Measurements from ENCODE around the gene MYO10.

Gene MYO10

DNA sequence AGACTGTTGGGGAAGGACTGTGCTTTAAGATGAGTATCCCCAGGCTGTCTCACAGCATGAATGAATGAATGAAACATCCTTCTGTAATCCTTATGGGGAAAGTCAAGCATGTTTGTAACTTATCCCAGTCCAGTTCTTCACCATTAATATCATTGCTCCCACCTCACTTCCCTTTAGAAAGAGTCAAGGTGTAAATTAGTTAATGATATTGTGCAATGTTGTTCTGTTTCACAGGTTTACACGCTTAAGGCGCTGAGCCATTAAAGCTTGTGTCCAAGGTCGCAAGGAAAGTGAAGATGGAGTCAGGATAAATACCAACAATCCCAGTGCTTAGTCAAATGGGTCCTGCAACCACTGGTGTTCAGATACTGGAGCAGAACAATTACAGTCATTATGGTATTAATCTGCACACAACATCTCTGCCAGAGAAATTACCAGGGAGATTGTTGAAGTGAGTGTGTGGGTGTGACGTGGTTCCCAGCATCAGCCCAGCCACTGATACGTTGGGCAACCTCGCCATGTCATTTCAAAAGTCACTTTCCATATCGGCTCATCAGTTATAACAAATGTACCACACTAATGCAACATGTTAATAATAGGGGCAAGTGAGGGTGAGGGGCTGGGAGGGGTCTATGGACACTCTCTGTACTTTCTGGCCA is 1.5 kb upstream of the MYO10 start:
- DNase-seq: no peak

DNA sequence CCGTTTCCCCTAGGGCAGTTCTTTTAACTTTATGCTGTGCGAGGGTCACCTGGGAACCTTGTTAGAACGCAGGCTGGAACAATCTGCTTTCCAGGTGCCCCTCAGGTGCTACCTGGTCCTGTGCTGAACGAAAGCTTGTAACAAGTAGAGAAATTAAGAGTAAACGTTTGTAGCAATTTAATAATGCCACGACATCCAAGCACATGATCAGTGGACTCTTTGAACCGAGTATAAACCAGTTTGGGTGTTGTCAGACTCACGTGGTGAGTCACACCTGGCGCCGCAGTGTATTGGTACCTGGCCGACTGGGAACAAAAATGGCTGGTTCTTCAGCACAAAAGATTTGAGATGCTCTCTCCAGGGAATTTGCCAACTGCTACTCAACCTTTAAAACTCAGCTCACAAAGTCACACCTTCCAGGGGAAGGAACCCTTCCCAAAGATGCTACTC is 926 bp upstream of the MYO10 start:
- DNase-seq: no peak

DNA sequence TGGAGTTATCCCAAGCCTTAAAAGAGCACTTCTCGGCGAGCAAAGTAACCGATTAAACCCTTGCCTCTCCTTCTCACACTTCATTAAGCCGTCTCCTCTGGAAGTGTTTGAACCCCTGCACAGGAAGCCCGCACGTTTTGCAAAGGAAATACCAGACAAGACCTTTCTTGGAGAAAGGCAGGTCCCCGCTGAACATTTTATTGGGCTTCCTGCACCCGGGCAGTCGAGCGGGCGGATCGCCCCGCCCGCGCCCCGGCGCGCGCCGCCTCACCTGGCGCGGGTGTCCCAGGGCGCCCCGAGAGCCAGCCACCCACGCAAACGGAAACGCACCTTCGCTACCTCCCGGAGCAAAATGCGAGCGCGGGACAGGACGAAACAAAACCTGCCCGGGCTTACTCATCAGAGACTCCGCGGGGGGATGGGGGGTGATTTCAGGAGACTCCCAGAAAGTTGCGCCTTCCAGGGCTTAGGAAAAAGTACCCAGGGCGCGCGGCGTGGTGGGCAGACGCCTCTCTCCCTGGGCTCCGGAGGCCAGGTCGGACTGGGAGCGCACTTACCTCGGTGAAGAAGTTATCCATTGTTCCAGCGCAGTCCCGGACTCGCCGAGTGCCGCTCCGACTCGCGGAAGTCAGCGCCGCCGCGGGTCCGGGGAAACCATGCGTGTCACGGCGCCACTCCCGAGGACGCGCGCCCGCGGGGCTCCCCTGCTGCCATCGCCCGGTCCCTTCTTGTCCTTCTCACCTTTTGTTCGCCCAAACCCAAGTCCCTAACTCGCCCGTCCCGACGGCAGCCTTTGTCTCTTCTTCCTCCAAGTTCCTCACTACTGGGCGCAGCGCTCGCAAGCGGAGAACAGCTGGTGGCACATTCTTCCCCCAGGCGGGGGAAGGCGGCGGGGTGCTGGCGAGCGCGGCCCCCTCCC is 598 bp downstream of the MYO10 start:
- no peak for DNase-seq

DNA sequence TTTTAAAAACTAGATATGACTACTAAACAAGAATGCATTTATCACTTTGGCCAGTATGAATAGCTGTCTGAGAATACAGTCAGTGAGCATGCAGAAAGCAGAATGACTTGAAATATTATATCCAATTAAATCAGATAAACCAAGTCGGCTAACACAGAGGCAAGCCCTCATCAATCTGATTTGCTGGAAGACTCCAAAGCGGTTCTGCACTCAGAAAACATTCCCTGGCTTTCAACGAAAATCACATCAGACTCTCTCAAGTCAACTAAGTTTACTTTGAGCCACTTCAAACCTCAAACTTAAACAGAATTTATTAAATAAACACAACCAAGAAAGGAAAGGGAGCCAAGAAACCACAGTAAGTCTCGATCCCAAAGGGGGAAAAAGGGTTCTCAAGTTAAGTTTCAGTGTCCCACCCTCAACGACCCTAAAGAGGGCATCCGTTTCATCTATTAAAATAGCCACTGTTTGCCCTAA is 1.4 kb downstream of the MYO10 start:
- no peak for DNase-seq

DNA sequence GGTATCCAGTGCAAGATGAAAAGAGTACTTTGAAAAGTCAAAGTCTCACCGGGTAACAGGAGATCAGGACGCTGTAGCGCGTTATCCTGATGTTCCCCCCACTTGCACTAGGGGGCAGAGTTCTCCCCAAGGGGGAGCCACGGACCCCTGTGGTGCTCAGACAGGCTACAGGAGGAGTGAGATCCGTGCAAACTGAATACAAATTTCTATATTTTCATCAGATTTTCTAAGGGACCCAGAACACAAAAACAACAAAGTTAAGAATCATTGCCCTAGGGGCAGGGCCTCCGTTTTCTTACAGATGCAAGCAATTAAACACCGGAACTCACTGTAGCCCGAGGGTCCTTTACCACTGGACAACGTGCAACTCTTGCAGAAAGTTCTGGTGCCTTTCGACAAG is 2.0 kb downstream of the MYO10 start:
- no peak for DNase-seq

DNA sequence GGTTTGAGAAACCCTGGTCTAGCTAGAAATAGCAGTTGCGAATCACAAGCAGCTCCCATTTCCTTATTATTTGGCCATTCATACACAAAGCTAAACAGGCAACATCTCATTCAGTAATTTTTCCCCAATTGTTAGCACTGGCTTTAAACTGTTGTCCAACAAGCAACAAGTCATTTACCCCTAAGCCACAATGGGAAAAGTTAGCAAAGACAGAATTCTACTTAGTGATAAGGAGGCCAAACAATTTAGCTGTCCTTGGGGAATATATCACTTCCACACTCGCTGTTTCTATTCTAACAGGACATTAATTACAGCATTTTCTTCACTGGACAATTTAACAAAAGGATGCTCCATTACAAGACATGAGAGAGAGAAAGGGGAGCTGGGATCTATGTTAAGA is 2.8 kb downstream of the MYO10 start:
- DNase-seq: no peak

DNA sequence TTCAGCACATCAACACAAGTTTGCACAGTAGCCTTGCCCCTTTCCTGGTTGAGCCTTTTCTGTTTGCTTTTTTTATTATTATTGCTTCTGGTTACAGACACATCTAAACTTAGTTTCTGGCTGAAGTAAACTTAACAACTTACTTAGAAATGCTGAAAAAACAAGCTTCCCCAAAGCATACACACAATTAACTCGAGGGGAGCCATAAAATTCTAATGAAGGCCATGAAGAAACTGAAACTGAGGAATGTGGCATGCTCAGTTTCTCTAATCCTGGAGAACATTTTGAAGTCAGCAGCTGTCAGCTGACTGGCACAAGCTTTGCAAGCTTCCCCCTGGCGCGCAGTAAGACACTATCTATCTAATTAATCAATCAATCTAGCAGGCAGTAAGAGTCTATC is 3.7 kb downstream of the MYO10 start:
- DNase-seq: no peak

- peak; percentile 93 for DNase-seq
These were observed 4.6 kb downstream of the MYO10 start for GRCh38 chr5:16931334-16932110.

- DNase-seq: no peak
These were observed 5.6 kb downstream of the MYO10 start for GRCh38 chr5:16930496-16930895.

- DNase-seq: no peak
These were observed 6.3 kb downstream of the MYO10 start for GRCh38 chr5:16929831-16930230.

GRCh38 chr5:16929347-16929746 is 6.7 kb downstream of the MYO10 start:
- no peak for DNase-seq

- no peak for DNase-seq
These were observed 8.5 kb downstream of the MYO10 start for GRCh38 chr5:16927613-16928012.

DNA sequence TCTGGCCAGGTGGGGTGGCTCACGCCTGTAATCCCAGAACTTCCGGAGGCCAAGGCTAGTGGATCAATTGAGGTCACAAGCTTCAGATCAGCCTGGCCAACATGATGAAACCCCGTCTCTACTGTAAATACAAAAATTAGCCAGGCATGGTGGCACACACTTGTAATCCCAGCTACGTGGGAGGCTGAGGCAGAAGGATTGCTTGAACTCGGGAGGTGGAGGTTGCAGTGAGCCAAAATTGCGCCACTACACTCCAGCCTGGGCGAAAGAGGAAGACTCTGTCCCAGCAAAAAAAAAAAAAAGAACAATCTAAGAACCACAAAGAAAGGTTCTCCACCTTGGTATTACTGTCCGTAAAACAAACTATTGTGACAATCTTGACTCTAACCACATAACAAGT is 9.7 kb downstream of the MYO10 start:
- no peak for DNase-seq

DNA sequence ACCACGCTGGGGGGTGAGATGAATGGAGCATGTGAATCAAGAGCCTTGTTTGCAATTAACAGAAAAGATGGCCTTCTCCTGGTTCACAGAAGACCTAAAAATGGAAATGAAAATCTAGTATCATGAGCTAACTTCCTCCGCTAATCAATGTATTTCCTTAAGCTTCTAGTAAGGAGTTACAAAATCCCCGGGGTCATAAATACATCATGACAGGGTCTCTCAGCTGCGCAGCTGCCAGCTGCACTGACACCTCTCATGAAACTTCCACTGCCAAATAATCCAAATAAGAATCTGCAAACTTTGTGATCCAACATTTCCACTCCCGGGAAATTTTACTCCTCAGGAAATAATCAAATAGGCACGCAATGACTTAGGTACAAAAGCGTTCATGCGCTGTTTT is 11.9 kb downstream of the MYO10 start:
- no peak for DNase-seq

- no peak for DNase-seq
These were observed 13.7 kb downstream of the MYO10 start for GRCh38 chr5:16922430-16922829.

DNA sequence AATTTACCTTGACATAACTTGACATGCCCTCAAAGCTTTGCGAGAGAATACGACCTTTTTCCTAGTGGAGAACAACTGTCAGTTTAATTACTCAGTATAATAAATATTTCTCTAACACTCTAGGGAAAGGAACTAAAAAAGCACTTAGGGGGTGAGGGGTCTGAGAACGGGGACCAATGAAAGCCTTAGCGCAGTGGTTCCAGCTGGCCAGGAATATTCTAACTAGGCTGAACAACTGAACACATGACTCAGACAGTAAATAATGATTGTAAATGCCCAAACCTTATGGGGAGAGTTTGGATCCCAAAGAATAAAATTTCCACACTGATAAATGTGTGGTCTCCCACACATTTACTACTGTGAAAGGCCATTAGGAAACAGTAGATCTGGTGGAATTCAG is 14.9 kb downstream of the MYO10 start:
- DNase-seq: no peak

DNA sequence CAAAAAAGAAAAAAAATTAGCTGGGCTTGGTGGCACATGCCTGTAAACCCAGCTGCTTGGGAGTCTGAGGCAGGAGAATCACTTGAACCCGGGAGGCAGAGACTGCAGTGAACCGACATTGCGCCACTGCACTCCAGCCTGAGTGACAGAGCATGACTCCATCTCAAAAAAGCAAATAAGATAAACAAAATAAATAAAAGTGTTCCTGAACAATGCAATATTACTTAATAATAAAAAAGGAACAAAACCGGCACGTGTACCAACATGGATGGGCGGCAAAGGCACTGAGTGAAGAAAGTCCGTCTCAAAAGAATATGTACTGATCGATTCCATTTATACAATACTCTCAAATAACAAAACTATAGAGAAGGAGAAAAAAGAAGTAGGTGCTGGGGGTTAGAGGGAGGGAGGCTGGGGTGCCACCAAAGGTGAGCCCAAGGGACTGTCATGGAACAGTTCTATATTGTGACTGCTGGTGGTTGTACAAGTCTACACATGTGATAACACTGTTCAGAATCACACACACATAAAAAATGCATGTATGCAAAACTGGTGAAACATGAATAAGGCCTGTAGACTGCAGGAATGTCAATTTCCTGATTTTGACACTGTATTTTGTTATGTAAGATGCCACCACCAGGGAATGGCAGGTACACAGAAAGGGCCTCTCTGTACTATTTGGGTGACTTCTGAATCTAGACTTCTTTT is 15.8 kb downstream of the MYO10 start:
- no peak for DNase-seq

GRCh38 chr5:16918891-16919671 is 17.0 kb downstream of the MYO10 start:
- DNase-seq: no peak

DNA sequence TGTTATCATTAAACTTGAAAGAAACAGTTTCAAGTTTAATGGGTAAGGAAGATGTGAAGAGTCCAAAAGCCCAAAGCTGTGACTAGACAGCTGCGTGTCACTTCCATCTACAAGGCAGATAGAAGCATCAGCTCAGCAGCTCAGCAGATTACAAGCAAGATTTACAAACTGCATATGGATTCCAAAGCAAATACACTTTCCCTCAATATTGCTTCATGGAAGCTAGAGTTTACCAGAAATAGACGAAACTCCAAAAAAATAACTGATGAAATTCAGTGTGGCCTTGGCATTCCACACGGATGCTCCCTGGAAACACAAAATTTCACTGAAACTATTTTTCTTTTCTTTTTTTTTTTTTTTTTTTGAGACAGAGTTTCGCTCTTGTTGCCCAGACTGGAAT is 17.9 kb downstream of the MYO10 start:
- DNase-seq: no peak

GRCh38 chr5:16916262-16916878 is 19.7 kb downstream of the MYO10 start:
- DNase-seq: no peak

DNA sequence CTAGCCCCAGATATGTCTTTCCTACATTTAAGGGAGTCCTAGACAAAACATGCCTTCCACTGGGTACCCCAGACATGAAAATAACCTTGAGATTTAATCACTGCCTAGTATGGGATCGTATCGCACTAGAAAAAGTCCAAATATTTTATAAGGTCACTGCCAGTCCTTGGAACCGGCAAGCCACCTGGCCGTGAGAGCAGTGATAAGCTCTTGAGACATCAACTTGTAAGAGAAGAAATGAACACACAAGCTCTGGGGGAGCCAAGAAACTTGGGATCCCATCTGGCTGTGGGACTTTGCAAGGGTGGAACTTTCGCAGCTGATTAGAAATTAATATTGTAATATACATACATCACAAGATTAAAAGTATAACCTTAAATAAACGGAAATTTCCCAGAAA is 21.5 kb downstream of the MYO10 start:
- DNase-seq: no peak

DNA sequence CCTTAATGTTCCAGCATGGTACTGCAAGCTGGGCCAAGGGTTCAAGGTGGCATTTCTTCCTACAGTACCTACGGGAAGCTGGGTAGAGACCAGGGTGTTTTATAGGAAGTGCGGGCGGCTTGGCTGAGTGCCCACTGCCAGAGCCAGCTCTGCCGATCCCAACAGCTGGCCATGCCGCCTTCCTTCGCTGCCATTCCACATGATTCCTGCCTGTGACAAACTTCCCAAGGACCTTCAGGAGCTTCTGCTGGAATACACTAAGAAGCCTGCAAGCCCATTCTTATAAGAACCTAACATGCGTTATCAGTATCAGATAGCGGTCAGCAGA is 22.0 kb downstream of the MYO10 start:
- no peak for DNase-seq
